Heart right ventricle (tissue), 16 donors: ENCODE data around the gene HCFC1R1. TPM values are rescaled to one million over a fixed set of nuclear protein-coding genes. Genes with fewer than 3 reads are reported as not detected.
A peak's percentile ranks its signal among the peaks of the same experiment; 100 is the strongest.

Experiments
- ATAC-seq, 8 donors: fragments of 200-7000 bp; cut with Tn5 transposase; one replicate each; pipeline ENCODE4 v1.9.1; 2020; ENCODE audit warnings: mild to moderate bottlenecking in 8 of 8, moderate library complexity in 8 of 8, moderate number of reproducible peaks in 1 of 8
- DNase-seq, 2 donors: peaks; one replicate each; pipeline ENCODE4 v3.0.0-alpha.2; 2020
- H3K27ac ChIP-seq, 10 donors: fragments of 200-600 bp; sonication (generic) in 2 of 10; one replicate each; pipeline versions ENCODE4 v1.5.0 to v1.8.0; 2020 to 2022; ENCODE audit warnings: mild to moderate bottlenecking in 3 of 10
- H3K27me3 ChIP-seq, 7 donors: fragments of 200-600 bp; one replicate each; pipeline ENCODE4 v1.8.0; 2021 to 2022; ENCODE audit warnings: mild to moderate bottlenecking in 2 of 7
- H3K36me3 ChIP-seq, 9 donors: fragments of 200-600 bp; sonication (generic) in 1 of 9; one replicate each; pipeline versions ENCODE4 v1.5.0 to v1.8.0; 2020 to 2022; ENCODE audit warnings: mild to moderate bottlenecking in 2 of 9
- H3K4me1 ChIP-seq, 9 donors: fragments of 200-600 bp; sonication (generic) in 1 of 9; one replicate each; pipeline versions ENCODE4 v1.5.0 to v1.8.0; 2020 to 2022; ENCODE audit warnings: mild to moderate bottlenecking in 4 of 9
- H3K4me3 ChIP-seq, 10 donors: fragments of 200-600 bp; sonication (generic) in 2 of 10; one replicate each; pipeline versions ENCODE4 v1.5.0 to v1.8.0; 2020 to 2022; ENCODE audit warnings: mild to moderate bottlenecking in 7 of 10, moderate library complexity in 2 of 10
- H3K9me3 ChIP-seq, 11 donors: fragments of 200-600 bp in 10 of 11; sonication (generic) in 2 of 11; one replicate each; pipeline versions ENCODE4 v1.5.0 to v1.8.0; 2013 to 2022; ENCODE audit warnings: mild to moderate bottlenecking in 2 of 11, control low read depth in 1 of 11, moderate library complexity in 1 of 11
- CTCF ChIP-seq, 9 donors: fragments of 200-600 bp; sonication (generic) in 2 of 9; IDR thresholded peaks; one replicate each; pipeline versions ENCODE4 v1.5.0 to v1.8.0; 2021 to 2022; ENCODE audit warnings: antibody characterized with exemption in 9 of 9, mild to moderate bottlenecking in 5 of 9, moderate library complexity in 1 of 9
- WGBS, 2 donors: extraction: QIAGEN DNeasy Blood & Tissue Kit; methylation state at CpG; one replicate each; pipeline ENCODE4 v1.1.7; 2013; ENCODE audit warnings: inconsistent platforms in 1 of 2; 5-methylcytosine and 5-hydroxymethylcytosine counted together
- intact Hi-C, 10 donors: fragments of 100-400 bp; cut with DNase I; formaldehyde crosslinking; loops; one replicate each; pipeline versions ENCODE4 v1.11.1 to v1.14.2; 2022
- polyA plus RNA-seq, 2 donors: library from polyadenylated mRNA; stranded (reverse); fragments of 200-250 nt; gene quantifications; one replicate each; pipeline ENCODE4 v1.2.3, GENCODE V29; 2013
- total RNA-seq, 10 donors: library from RNA; stranded (reverse); fragmentation: NEBNext Ultra II Directional in 3 of 10; extraction: Animal tissue kit (Norgen Biotek cat#: 25700) in 3 of 10; gene quantifications; one replicate each; pipeline versions ENCODE4 v1.2.1 to v1.2.4, GENCODE V29; 2021 to 2023
- donor health status: Arrhythmogenic right ventricular cardiomyopathy.
- donor health status: ischemic (EF 13 %, LVEDD 7.1; RV severe dilation, severe dysfunction).
- donor health status: healthy with polysubstance abuse.
- donor health status: DM: no; HTN: yes; CAD: no.
- donor health status: DM: no; HTN: no; CAD: no.
- donor health status: ischemic (EF 25% LVEDD 6.9; RV normal size, moderate dysfunction).
- donor health status: ischemic (EF 25% LVEDD 5.7; RV mildly dilated, moderate dysfunction).
- donor health status: healthy.
- donor health status: DM: yes; HTN: yes; CAD: no.
- donor health status: Ischemic cardiomyopathy.
- donor health status: ischemic (EF 35%, LVEDD 5.7; RV mildly dilated, moderate dysfunction).
- donor health status: nonischemic (EF 11% LVEDD 7.7; RV severe dilation, severe dysfunction).
- donor health status: DM: yes; HTN: yes; CAD: no.
- donor health status: PGD.
- donor health status: ischemic (EF 29% LVEDD 5.4; RV normal size, mild dysfunction).
- donor health status: nonischemic (EF 23%, LVEDD 6.1; RV moderate dilation, normal function).

Gene HCFC1R1
- total and polyA plus RNA-seq, 12 donors, result 41.8 to 370 (median 57.2) TPM

GRCh38 chr16:3032624-3033023 lies 8.9 kb upstream of the HCFC1R1 start:
- ATAC-seq (no peak), DNase-seq (no peak)
- H3K9me3 ChIP-seq, result no peaks in the 10 kb centered on the region
- peaks cover 21 to 91% (median 84%) of the 10 kb centered on the region in 7 donors for H3K27me3 ChIP-seq
- intact Hi-C loops, result no loop called here
- H3K27ac ChIP-seq, result no peak overlapping the region
- H3K36me3 ChIP-seq, result peaks cover 0 to 3% (median 0%) of the 10 kb centered on the region in 9 donors
- no peak overlapping the region for H3K4me3 ChIP-seq
- no peak for TF ChIP-seq CTCF (IDR thresholded peaks at IDR 0.05)
- 39 to 44% methylated on average over 7 of the region's 7 CpGs for WGBS, 2 donors
- peaks cover 6 to 38% (median 20%) of the 10 kb centered on the region in 9 donors for H3K4me1 ChIP-seq

DNA sequence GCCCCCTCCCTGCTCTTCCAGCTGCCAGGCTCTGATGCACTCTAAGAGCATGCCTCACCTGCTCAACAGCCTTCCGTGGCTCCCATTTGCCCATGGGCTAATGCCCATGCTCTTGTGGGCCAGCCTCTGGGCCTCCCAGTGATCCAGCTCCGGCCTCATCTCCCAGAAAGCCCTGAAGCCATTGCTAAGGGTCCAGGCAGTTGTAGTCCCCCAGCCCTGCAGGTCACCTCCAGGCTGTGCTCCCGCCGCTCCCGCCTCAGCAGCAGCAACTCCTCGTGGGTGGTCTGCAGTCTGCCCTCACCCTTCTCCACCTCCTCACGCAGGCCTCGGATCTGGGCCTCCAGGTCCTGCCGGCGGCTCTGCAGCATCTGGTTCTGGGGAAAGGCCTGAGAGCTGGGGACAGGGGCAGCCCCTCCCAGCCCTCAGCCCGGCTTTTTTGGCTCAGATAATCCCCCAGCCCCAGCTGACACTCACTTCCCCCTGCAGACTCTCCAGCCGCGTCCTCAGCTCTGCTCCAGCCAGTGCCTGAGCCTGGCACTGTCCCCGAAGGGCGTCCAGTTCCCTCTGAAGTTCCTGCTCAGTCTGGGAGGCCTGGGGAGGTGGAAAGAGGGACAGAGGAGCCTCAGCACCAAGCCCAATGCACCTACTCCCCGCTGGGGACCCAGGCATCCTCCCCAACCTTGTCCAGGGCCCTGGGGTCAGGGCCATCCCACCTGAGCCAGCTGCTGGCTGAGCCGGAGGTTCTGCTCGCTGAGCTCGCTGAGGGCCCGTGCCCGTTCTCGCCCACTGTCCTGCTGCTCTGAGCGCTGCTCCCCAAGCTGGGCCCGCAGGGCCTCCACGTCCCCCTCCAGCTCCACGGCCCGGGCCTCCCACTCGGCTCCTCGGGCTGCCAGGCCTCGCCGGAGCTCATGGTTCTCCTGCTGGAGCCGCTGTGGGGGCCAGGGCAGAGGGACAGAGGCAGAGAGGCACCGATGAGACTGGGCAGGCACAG lies 6.8 kb upstream of the HCFC1R1 start:
- H3K27ac ChIP-seq, result no peak overlapping the region
- H3K27me3 ChIP-seq, result peaks cover 9 to 70% (median 63%) of the 10 kb centered on the region in 7 donors
- WGBS, 2 donors, result 79 to 80% methylated on average over 33 of the region's 33 CpGs
- H3K36me3 ChIP-seq, result peaks cover 0 to 24% (median 17%) of the 10 kb centered on the region in 9 donors
- intact Hi-C loops, result no loop called here
- H3K4me3 ChIP-seq, result no peak overlapping the region
- H3K9me3 ChIP-seq, result no peaks in the 10 kb centered on the region
- H3K4me1 ChIP-seq, result peaks cover 6 to 24% (median 12%) of the 10 kb centered on the region in 9 donors
- ATAC-seq (no peak), DNase-seq (no peak)
- TF ChIP-seq CTCF (IDR thresholded peaks at IDR 0.05), result no peak

DNA sequence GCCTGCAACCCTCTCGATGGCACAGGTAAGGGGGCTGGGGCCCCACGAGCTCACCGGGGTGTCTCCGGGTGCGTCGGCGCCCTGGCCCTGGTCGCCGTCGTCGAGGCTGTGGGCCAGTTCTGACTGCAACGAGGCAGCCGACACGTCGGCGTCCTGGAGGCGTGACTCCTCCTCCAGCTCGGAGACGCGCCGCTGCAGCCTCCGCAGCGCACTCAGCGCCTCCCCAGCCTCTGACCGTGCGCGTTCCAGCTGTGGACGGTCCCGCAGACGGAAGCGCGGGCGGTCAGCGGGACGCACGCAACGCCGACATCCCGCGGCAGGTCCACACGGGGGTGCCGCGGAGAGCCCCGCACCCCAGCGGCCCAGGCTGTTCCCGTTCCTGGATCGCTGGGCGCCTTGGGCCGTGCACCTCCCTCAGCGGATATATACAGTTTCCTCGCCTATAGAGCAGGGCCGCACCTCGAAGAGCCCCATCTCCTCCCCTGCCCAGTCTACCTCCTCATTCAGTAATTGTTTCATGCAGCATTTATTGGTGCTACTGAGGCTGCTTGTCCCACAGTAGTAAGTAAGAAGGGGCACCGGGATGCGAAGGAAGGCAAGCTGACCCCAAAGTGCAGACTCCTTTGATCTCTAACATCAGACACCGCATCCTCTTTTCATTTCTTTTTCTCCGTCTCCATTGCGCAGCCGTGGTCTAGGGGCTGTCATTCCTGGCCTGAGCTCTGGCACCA lies 5.9 kb upstream of the HCFC1R1 start:
- ATAC-seq (peak in 1 of 8 donors; percentile 23), DNase-seq (no peak)
- no peak for TF ChIP-seq CTCF (IDR thresholded peaks at IDR 0.05)
- peaks cover 5 to 62% (median 54%) of the 10 kb centered on the region in 7 donors for H3K27me3 ChIP-seq
- peaks cover 6 to 31% (median 14%) of the 10 kb centered on the region in 9 donors for H3K4me1 ChIP-seq
- peak overlapping the region in 6 of 10 donors; percentile 11 to 36 (median 18) for H3K4me3 ChIP-seq
- intact Hi-C loops, result no loop called here
- no peak overlapping the region for H3K27ac ChIP-seq
- peaks cover 0 to 25% (median 17%) of the 10 kb centered on the region in 9 donors for H3K36me3 ChIP-seq
- WGBS, 2 donors, result 9% methylated on average over 59 of the region's 59 CpGs
- H3K9me3 ChIP-seq, result no peaks in the 10 kb centered on the region

GRCh38 chr16:3028716-3029319 lies 5.1 kb upstream of the HCFC1R1 start:
- H3K27me3 ChIP-seq, result peaks cover 5 to 53% (median 48%) of the 10 kb centered on the region in 7 donors
- H3K4me3 ChIP-seq, result peak overlapping the region in 1 of 10 donors; percentile 9
- no peak for ATAC-seq
- peaks cover 7 to 36% (median 18%) of the 10 kb centered on the region in 9 donors for H3K4me1 ChIP-seq
- peaks cover 0 to 25% (median 17%) of the 10 kb centered on the region in 9 donors for H3K36me3 ChIP-seq
- no peak for DNase-seq
- no peak overlapping the region for H3K27ac ChIP-seq
- no peaks in the 10 kb centered on the region for H3K9me3 ChIP-seq
- WGBS, 2 donors, result 28 to 37% methylated on average over 12 to 15 of the region's 15 CpGs
- TF ChIP-seq CTCF (IDR thresholded peaks at IDR 0.05), result no peak
- intact Hi-C loops, result no loop called here
